Natural killer cell (primary cell): Measurements from ENCODE around the gene HSPG2. TPM values are rescaled to one million over a fixed set of nuclear protein-coding genes. Genes with fewer than 3 reads are reported as not detected.

Experiments
- ATAC-seq, 3 donors: fragments of 150-1000 bp in 2 of 3; fragments of 200-7000 bp in 1 of 3; cut with Tn5 transposase; 1 replicate in 1 of 3; 2 replicates in 2 of 3; pipeline ENCODE4 v1.10.0; 2021; ENCODE audit warnings: mild to moderate bottlenecking in 2 of 3, moderate library complexity in 2 of 3
- DNase-seq, 2 donors: peaks; one replicate each; pipeline versions ENCODE4 v3.0.0 to v3.0.0-alpha.2; 2013 to 2021; ENCODE audit warnings: mixed read lengths in 1 of 2
- H3K27ac ChIP-seq: one replicate; pipeline ENCODE4 v1.5.1; 2013; ENCODE audit warnings: mild to moderate bottlenecking, low read length
- H3K27me3 ChIP-seq: one replicate; pipeline ENCODE4 v1.6.1; 2013; ENCODE audit warnings: low read length; ENCODE audit not compliant: control insufficient read depth, insufficient read depth
- H3K36me3 ChIP-seq: one replicate; pipeline ENCODE4 v1.6.1; 2013; ENCODE audit warnings: low read length; ENCODE audit not compliant: control insufficient read depth, insufficient read depth
- H3K4me1 ChIP-seq: one replicate; pipeline ENCODE4 v1.6.1; 2013; ENCODE audit warnings: low read length; ENCODE audit not compliant: control insufficient read depth, insufficient read depth
- H3K4me3 ChIP-seq: one replicate; pipeline ENCODE4 v1.5.1; 2013; ENCODE audit warnings: low read length
- H3K9me3 ChIP-seq: one replicate; pipeline ENCODE4 v1.6.1; 2013; ENCODE audit warnings: low read length; ENCODE audit not compliant: control insufficient read depth, insufficient read depth
- H3K27ac Mint-ChIP-seq, 2 donors: one replicate each; pipeline ENCODE4 v1.8.0; 2022; ENCODE audit warnings: mild to moderate bottlenecking in 2 of 2, mixed read lengths in 2 of 2, moderate library complexity in 1 of 2
- H3K27me3 Mint-ChIP-seq, 2 donors: one replicate each; pipeline ENCODE4 v1.8.0; 2022; ENCODE audit warnings: low read depth in 2 of 2, mixed read lengths in 2 of 2
- H3K36me3 Mint-ChIP-seq: one replicate; pipeline ENCODE4 v1.8.0; 2022; ENCODE audit warnings: mixed read lengths
- H3K4me1 Mint-ChIP-seq, 2 donors: one replicate each; pipeline ENCODE4 v1.8.0; 2022; ENCODE audit warnings: mixed read lengths in 2 of 2
- H3K4me3 Mint-ChIP-seq: one replicate; pipeline ENCODE4 v1.8.0; 2022; ENCODE audit warnings: mild to moderate bottlenecking, moderate library complexity, mixed read lengths
- H3K9me3 Mint-ChIP-seq, 2 donors: one replicate each; pipeline ENCODE4 v1.8.0; 2022; ENCODE audit warnings: mixed read lengths in 2 of 2
- WGBS: methylation state at CpG from one replicate; pipeline ENCODE4 v1.1.7; 2013; ENCODE audit warnings: missing lambda C conversion rate; ENCODE audit not compliant: insufficient coverage; 5-methylcytosine and 5-hydroxymethylcytosine counted together
- intact Hi-C: fragments of 100-400 bp; cut with micrococcal nuclease; formaldehyde crosslinking; loops from one replicate; pipeline ENCODE4 v1.14.2; 2022
- total RNA-seq, 4 donors: library from RNA; stranded (reverse); fragments of 120-200 nt in 1 of 4; gene quantifications; one replicate each; pipeline versions ENCODE4 v1.2.3 to v1.2.4, GENCODE V29; 2013 to 2022
- TF ChIP-seq, protein P1 (sequence below): fragments of 200-600 bp; IDR thresholded peaks from one replicate; pipeline ENCODE4 v1.8.0; 2022; ENCODE audit warnings: antibody characterized with exemption

The HSPG2 gene
- total RNA-seq, 3 donors from 2014 or later (not counting 1 experiment from before 2014, with no cell fraction given) = 0.54 to 0.93 (median 0.90) TPM

GRCh38 chr1:21881250-21881649, 55.9 kb downstream of the HSPG2 start:
- no peaks in the 10 kb centered on the region for H3K36me3 Mint-ChIP-seq
- TF ChIP-seq, protein P1, sequence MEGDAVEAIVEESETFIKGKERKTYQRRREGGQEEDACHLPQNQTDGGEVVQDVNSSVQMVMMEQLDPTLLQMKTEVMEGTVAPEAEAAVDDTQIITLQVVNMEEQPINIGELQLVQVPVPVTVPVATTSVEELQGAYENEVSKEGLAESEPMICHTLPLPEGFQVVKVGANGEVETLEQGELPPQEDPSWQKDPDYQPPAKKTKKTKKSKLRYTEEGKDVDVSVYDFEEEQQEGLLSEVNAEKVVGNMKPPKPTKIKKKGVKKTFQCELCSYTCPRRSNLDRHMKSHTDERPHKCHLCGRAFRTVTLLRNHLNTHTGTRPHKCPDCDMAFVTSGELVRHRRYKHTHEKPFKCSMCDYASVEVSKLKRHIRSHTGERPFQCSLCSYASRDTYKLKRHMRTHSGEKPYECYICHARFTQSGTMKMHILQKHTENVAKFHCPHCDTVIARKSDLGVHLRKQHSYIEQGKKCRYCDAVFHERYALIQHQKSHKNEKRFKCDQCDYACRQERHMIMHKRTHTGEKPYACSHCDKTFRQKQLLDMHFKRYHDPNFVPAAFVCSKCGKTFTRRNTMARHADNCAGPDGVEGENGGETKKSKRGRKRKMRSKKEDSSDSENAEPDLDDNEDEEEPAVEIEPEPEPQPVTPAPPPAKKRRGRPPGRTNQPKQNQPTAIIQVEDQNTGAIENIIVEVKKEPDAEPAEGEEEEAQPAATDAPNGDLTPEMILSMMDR = no peak
- H3K4me3 Mint-ChIP-seq = no peak overlapping the region
- intact Hi-C loops = loop anchor here (10.0 kb wide), 1 partner anchor 64 kb away; no protein-coding TSS in a partner anchor
- H3K4me3 ChIP-seq = no peak overlapping the region
- no peaks in the 10 kb centered on the region for H3K27me3 ChIP-seq
- H3K4me1 Mint-ChIP-seq = peaks cover 0 to under 1% of the 10 kb centered on the region in 2 donors
- H3K9me3 ChIP-seq = no peaks in the 10 kb centered on the region
- no peak overlapping the region for H3K27ac Mint-ChIP-seq
- H3K4me1 ChIP-seq = no peaks in the 10 kb centered on the region
- H3K27me3 Mint-ChIP-seq = no peaks in the 10 kb centered on the region
- ATAC-seq = no peak
- H3K9me3 Mint-ChIP-seq = no peaks in the 10 kb centered on the region
- H3K36me3 ChIP-seq = no peaks in the 10 kb centered on the region
- WGBS = 86% methylated on average over 12 of the region's 12 CpGs
- no peak for DNase-seq
- H3K27ac ChIP-seq = no peak overlapping the region

- intact Hi-C loops = loop anchor here (10.0 kb wide), 1 partner anchor 64 kb away; no protein-coding TSS in a partner anchor
- no peak for ATAC-seq
- 92% methylated on average over 16 of the region's 16 CpGs for WGBS
Measured at GRCh38 chr1:21880619-21880970, 56.5 kb downstream of the HSPG2 start.

GRCh38 chr1:21879928-21880618, 57.0 kb downstream of the HSPG2 start:
- DNase-seq = no peak
- TF ChIP-seq, protein P1 = no peak
- Histone ChIP-seq H3K9me3 (no peaks in the 10 kb centered on the region), H3K27me3 (no peaks in the 10 kb centered on the region), H3K27ac (no peak overlapping the region), H3K4me1 (no peaks in the 10 kb centered on the region), H3K36me3 (no peaks in the 10 kb centered on the region), H3K4me3 (no peak overlapping the region)
- H3K27ac Mint-ChIP-seq = no peak overlapping the region
- H3K36me3 Mint-ChIP-seq = no peaks in the 10 kb centered on the region
- H3K27me3 Mint-ChIP-seq = no peaks in the 10 kb centered on the region
- H3K4me3 Mint-ChIP-seq = no peak overlapping the region
- no peaks in the 10 kb centered on the region for H3K9me3 Mint-ChIP-seq
- ATAC-seq = no peak
- no peaks in the 10 kb centered on the region for H3K4me1 Mint-ChIP-seq
- 96% methylated on average over 19 of the region's 19 CpGs for WGBS
- intact Hi-C loops = loop anchor here (10.0 kb wide), 1 partner anchor 65 kb away; no protein-coding TSS in a partner anchor

More at GRCh38 chr1:21880619-21880970, 56.5 kb downstream of the HSPG2 start:
- Mint-ChIP-seq H3K4me1 (no peaks in the 10 kb centered on the region), H3K27me3 (no peaks in the 10 kb centered on the region), H3K4me3 (no peak overlapping the region), H3K36me3 (no peaks in the 10 kb centered on the region), H3K9me3 (no peaks in the 10 kb centered on the region), H3K27ac (no peak overlapping the region)
- no peak overlapping the region for H3K4me3 ChIP-seq
- TF ChIP-seq, protein P1 = no peak
- no peaks in the 10 kb centered on the region for H3K36me3 ChIP-seq
- no peaks in the 10 kb centered on the region for H3K4me1 ChIP-seq
- no peak for DNase-seq
- H3K27me3 ChIP-seq = no peaks in the 10 kb centered on the region
- H3K9me3 ChIP-seq = no peaks in the 10 kb centered on the region
- H3K27ac ChIP-seq = no peak overlapping the region
